ENCODE results near the gene LSP1.

LSP1 gene

GRCh38 chr11:1844221-1845094 is 8.4 kb upstream of the LSP1 start:
- Mint-ChIP-seq H3K4me3 (peak overlapping the region; percentile 74), H3K4me1 (peaks cover 72% of the 10 kb centered on the region), H3K9me3 (no peaks in the 10 kb centered on the region), H3K27me3 (peaks cover 58% of the 10 kb centered on the region), H3K36me3 (no peaks in the 10 kb centered on the region), H3K27ac (peak overlapping the region; percentile 93)
- CTCF ChIA-PET = no interaction called here
- peak; percentile 76 for DNase-seq

- peak overlapping the region; percentile 93 for H3K27ac Mint-ChIP-seq
- no peaks in the 10 kb centered on the region for H3K36me3 Mint-ChIP-seq
- no peak for DNase-seq
- H3K9me3 Mint-ChIP-seq = no peaks in the 10 kb centered on the region
- CTCF ChIA-PET = interaction anchor here (1.5 kb wide), 1 partner anchor 11 kb away, joined by 4 read pairs; the partner anchor contains the start of gene SYT8
- H3K27me3 Mint-ChIP-seq = peaks cover 56% of the 10 kb centered on the region
- H3K4me1 Mint-ChIP-seq = peaks cover 72% of the 10 kb centered on the region
- H3K4me3 Mint-ChIP-seq = peak overlapping the region; percentile 74
These were observed 7.8 kb upstream of the LSP1 start for GRCh38 chr11:1845095-1845429.

- peaks cover 79% of the 10 kb centered on the region for H3K4me1 Mint-ChIP-seq
- peak; percentile 46 for DNase-seq
- H3K27ac Mint-ChIP-seq = peak overlapping the region; percentile 93
- CTCF ChIA-PET = interaction anchor here (1.5 to 2.0 kb wide), 2 partner anchors 12 to 156 kb away, joined by 4 to 5 read pairs; partner anchors contain the start of gene SYT8
- H3K9me3 Mint-ChIP-seq = no peaks in the 10 kb centered on the region
- no peaks in the 10 kb centered on the region for H3K36me3 Mint-ChIP-seq
- H3K4me3 Mint-ChIP-seq = peak overlapping the region; percentile 74
- H3K27me3 Mint-ChIP-seq = peaks cover 58% of the 10 kb centered on the region
These were observed 7.1 kb upstream of the LSP1 start for GRCh38 chr11:1845561-1846452.

GRCh38 chr11:1846453-1846932 is 6.4 kb upstream of the LSP1 start:
- Mint-ChIP-seq H3K27ac (peak overlapping the region; percentile 62), H3K9me3 (no peaks in the 10 kb centered on the region), H3K4me1 (peaks cover 86% of the 10 kb centered on the region), H3K4me3 (no peak overlapping the region), H3K36me3 (no peaks in the 10 kb centered on the region), H3K27me3 (peaks cover 53% of the 10 kb centered on the region)
- CTCF ChIA-PET = interaction anchor here (1.5 to 2.0 kb wide), 2 partner anchors 12 to 155 kb away, joined by 4 to 5 read pairs; partner anchors contain the start of gene SYT8
- DNase-seq = no peak

- Mint-ChIP-seq H3K36me3 (no peaks in the 10 kb centered on the region), H3K27ac (peak overlapping the region; percentile 62), H3K27me3 (peaks cover 50% of the 10 kb centered on the region), H3K4me3 (no peak overlapping the region), H3K9me3 (no peaks in the 10 kb centered on the region), H3K4me1 (peaks cover 92% of the 10 kb centered on the region)
- CTCF ChIA-PET = interaction anchor here (1.9 to 2.0 kb wide), 2 partner anchors 11 to 155 kb away, joined by 4 to 5 read pairs; no protein-coding TSS in a partner anchor
- no peak for DNase-seq
These were observed 5.7 kb upstream of the LSP1 start for GRCh38 chr11:1847006-1847735.

GRCh38 chr11:1847926-1848639 is 4.8 kb upstream of the LSP1 start:
- CTCF ChIA-PET = interaction anchor here (1.1 to 2.0 kb wide), 4 partner anchors 12 to 154 kb away, joined by 3 to 8 read pairs (median 4); no protein-coding TSS in a partner anchor
- Mint-ChIP-seq H3K27ac (no peak overlapping the region), H3K4me1 (peaks cover 99% of the 10 kb centered on the region), H3K4me3 (no peak overlapping the region), H3K36me3 (peaks cover 4% of the 10 kb centered on the region), H3K9me3 (no peaks in the 10 kb centered on the region), H3K27me3 (peaks cover 43% of the 10 kb centered on the region)
- no peak for DNase-seq

GRCh38 chr11:1848640-1849430 is 4.0 kb upstream of the LSP1 start:
- H3K36me3 Mint-ChIP-seq = peaks cover 12% of the 10 kb centered on the region
- H3K27ac Mint-ChIP-seq = peak overlapping the region; percentile 65
- CTCF ChIA-PET = interaction anchor here (0.9 to 2.1 kb wide), 6 partner anchors 10 to 99 kb away, joined by 3 to 8 read pairs (median 4); partner anchors contain the start of gene TNNI2
- H3K27me3 Mint-ChIP-seq = peaks cover 35% of the 10 kb centered on the region
- no peak overlapping the region for H3K4me3 Mint-ChIP-seq
- H3K4me1 Mint-ChIP-seq = peaks cover 94% of the 10 kb centered on the region
- H3K9me3 Mint-ChIP-seq = no peaks in the 10 kb centered on the region
- no peak for DNase-seq

GRCh38 chr11:1851468-1852180 is 1.3 kb upstream of the LSP1 start:
- peak overlapping the region; percentile 100 for H3K4me3 Mint-ChIP-seq

GRCh38 chr11:1852271-1852876 is 510 bp upstream of the LSP1 start:
- H3K4me3 Mint-ChIP-seq = peak overlapping the region; percentile 100
- peak overlapping the region; percentile 99 for H3K27ac Mint-ChIP-seq
- DNase-seq = no peak
- H3K4me1 Mint-ChIP-seq = peaks cover 70% of the 10 kb centered on the region
- peaks cover 21% of the 10 kb centered on the region for H3K27me3 Mint-ChIP-seq
- CTCF ChIA-PET = interaction anchor here (0.5 to 2.8 kb wide), 5 partner anchors 9 to 1565 kb away, joined by 3 to 22 read pairs (median 3); no protein-coding TSS in a partner anchor
- peaks cover 20% of the 10 kb centered on the region for H3K36me3 Mint-ChIP-seq
- H3K9me3 Mint-ChIP-seq = no peaks in the 10 kb centered on the region

More at GRCh38 chr11:1851468-1852180, 1.3 kb upstream of the LSP1 start:
- CTCF ChIA-PET = interaction anchor here (1.0 to 2.8 kb wide), 7 partner anchors 8 to 199 kb away, joined by 3 to 22 read pairs (median 6); no protein-coding TSS in a partner anchor
- Mint-ChIP-seq H3K27ac (peak overlapping the region; percentile 99), H3K27me3 (peaks cover 28% of the 10 kb centered on the region), H3K4me1 (peaks cover 78% of the 10 kb centered on the region), H3K36me3 (peaks cover 20% of the 10 kb centered on the region), H3K9me3 (no peaks in the 10 kb centered on the region)
- DNase-seq = no peak

- Mint-ChIP-seq H3K36me3 (peaks cover 23% of the 10 kb centered on the region), H3K27me3 (peaks cover 9% of the 10 kb centered on the region), H3K27ac (peak overlapping the region; percentile 99), H3K9me3 (no peaks in the 10 kb centered on the region), H3K4me1 (peaks cover 59% of the 10 kb centered on the region), H3K4me3 (peak overlapping the region; percentile 100)
- CTCF ChIA-PET = interaction anchor here (0.8 to 2.8 kb wide), 6 partner anchors 12 to 160 kb away, joined by 3 to 22 read pairs (median 4); no protein-coding TSS in a partner anchor
- peak; percentile 35 for DNase-seq
These were observed 670 bp downstream of the LSP1 start for GRCh38 chr11:1853376-1854131.
